NCI-H524 (cell line): ENCODE measurements around the gene PPOX.
A peak's percentile ranks its signal among the peaks of the same experiment; 100 is the strongest.

ENCODE experiments used
- DNase-seq, 2 experiments: peaks; one replicate each; lab custom pipeline; 2025; lab: John Stamatoyannopoulos, UW

Gene PPOX

GRCh38 chr1:161165742-161166668 lies at the start of gene PPOX:
Gene PPOX (plus strand): TSS chr1:161166426. CDS start chr1:161166848, 422 bp downstream.
- DNase-seq: peak; percentile 96

DNA sequence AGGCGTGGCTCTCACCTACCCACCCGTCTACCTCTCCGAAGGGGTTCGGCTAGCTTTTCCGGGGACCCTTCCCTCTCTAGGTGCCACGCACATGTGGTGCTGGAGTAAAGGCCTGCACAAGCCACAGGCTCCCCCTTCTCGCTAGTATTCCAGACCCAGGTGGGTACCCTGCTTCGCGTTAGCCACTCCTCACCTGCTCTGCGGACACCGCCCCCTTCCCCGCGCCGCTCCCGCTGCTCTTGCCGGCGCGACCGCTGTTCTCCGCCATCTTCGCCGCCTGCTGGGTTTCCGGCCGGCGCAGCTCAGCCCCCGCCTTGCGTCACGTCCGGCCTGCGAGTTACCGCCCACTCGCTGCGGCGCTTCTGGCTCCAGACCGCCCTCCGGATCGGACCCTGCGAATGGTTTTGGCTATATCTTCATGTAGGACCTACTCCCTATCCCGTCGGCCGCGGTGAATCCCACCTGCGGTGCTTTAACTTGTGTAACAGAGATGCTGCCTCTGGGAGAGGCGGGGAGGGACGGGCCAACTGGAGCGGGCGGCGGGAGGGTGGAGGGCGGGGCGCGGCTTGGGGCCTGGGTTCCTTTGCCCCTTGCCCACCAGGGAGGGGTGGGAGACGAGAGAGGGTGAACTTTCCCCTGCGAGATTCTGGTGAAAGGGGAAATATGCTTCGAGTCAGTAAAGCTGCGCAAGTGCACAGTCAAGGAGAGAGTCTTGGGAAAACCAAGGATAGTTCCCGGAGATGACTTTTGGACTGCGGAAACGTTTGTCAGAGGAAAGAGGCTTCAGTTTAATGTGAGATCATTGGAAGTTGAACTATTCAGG lies 48.3 kb upstream of the PPOX start, which contains the start of the genes NIT1 and PFDN2:
NIT1 (plus strand) TSS at position 347 of the 823 bp plus-strand sequence; CDS start at position 419, 72 bp downstream.
PFDN2 (minus strand) TSS at position 279 of the 823 bp plus-strand sequence; CDS start at position 268, 11 bp downstream.
- peak; percentile 35 to 57 for DNase-seq

DNA sequence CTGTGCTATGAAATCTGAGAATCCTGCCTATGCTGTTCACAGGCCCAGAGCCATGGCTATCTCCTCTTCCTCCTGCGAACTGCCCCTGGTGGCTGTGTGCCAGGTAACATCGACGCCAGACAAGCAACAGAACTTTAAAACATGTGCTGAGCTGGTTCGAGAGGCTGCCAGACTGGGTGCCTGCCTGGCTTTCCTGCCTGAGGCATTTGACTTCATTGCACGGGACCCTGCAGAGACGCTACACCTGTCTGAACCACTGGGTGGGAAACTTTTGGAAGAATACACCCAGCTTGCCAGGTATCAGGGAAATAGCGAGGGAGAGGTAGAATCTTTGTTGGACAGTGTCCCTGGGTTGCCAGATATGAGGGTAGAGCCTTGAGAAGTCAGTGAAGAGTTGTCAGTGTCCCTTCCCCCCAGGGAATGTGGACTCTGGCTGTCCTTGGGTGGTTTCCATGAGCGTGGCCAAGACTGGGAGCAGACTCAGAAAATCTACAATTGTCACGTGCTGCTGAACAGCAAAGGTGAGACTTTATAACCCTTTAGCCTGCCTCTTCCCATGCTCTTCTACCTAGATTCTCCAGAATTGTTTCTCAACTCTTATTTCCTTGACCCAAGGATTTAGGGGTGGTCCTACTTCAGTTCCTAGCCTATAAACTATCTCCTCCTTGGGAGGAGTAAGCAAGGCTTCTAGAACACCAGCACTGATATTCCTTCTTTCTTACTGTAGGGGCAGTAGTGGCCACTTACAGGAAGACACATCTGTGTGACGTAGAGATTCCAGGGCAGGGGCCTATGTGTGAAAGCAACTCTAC lies 46.9 kb upstream of the PPOX start:
- peak in 1 of 2 experiments; percentile 22 for DNase-seq

DNA sequence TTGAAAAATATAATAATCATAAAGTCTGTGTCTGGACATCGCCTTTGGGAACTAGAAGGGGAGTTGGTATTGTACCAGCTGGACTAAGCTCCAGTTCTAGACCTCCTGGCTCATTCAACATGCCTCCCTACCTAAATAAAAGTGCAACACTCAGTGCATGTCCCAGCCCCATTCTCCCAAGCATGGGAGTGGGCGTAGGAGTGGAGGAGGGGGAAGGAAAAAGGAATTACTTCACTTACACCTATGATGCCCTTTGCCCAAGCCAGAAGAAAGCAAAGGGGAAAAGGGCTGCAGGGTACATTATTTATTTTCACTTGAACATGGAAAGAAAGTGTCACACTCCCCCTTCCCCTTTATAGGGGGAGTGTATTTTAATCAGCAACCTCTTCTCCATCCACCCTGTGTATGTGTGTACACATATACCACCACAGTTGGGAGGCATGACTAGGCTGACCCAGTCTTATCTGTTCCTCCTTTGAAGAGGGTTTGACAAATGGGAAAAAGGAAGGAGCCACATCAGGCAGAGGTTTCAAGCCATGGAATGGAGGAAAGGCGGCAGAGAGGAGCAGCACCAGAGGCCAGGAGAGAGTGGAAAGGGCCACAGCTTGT lies 45.1 kb upstream of the PPOX start:
- no peak for DNase-seq

GRCh38 chr1:161121834-161122233 lies 44.4 kb upstream of the PPOX start:
- DNase-seq: no peak

- no peak for DNase-seq
Observed at GRCh38 chr1:161122967-161123366, 43.3 kb upstream of the PPOX start.

- no peak for DNase-seq
Observed at GRCh38 chr1:161127649-161128048, 38.6 kb upstream of the PPOX start.

GRCh38 chr1:161128591-161129420 lies 37.4 kb upstream of the PPOX start:
- DNase-seq: no peak

GRCh38 chr1:161130266-161130665 lies 36.0 kb upstream of the PPOX start:
- DNase-seq: no peak

DNA sequence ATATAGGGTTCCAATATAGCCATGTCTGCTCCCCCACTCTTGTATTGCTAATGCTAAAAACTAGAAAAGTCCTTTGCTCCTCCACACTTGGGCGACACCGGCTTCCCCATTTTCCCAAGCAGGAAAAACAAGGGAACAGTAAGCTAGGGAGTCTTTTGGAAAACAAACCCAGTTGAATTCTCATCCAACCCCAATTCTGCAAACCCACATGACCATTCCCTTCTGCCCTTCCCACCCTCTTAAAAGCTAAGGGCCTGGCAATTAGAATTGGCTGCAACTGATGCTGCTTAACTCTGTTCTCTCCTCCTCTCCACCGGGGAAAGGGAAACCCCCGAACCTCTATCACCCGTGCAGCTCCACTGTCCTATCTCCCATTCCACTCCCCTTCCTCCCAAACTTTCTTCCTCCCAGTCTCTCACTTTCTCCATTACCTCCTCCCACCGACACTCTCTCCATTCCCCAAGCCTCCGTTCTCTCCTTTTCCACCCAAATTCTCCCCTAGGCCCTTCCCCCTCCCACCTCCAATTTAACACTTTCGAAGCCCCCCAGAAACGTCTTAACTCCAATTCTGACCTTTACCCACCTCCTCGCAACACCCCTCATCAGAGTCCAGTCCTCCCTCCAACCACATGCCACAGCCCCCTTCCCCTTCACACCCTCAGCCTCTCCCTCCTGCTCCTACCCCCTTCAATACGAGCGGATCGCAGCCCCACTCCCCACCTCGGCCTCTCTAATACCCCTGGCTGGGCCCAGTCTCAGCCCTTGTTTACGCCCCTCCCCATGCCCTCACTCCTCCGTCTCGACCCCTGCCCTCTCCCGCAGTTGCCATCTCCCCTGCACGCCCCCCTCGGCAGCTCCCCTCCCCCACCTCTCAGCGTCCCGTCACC lies 34.5 kb upstream of the PPOX start:
- DNase-seq: no peak

- DNase-seq: peak; percentile 96 to 98
Observed at GRCh38 chr1:161132410-161133219, 33.6 kb upstream of the PPOX start, which contains the start of gene DEDD. Gene DEDD (minus strand): TSS chr1:161132667. CDS start chr1:161124462, 8,205 bp downstream.

DNA sequence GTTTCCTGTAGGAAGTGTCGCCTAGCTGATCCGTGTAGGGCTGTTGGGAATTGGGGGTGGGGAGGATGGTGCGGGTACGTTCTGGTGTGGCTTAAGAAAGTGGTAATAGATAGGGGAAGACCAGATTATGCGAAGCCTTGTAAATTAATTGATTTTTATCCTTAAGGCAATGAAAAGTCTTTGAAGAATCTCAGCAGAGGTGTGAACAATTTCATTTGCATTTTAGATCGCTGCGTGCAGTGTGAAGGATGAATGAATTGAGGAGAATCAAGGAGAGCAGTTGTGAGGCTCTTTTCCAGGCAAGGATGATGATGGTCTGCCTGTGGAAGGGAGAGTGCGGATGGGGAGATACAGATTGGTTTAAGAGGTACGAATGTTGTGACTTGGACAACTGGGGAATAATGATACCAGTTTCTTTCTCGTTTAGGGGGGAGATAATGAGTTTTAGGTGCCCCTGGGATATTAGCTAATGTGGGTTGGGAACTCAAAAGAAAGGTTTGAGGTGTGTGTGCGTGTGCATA lies 32.9 kb upstream of the PPOX start:
- DNase-seq: no peak

- no peak for DNase-seq
Observed at GRCh38 chr1:161137881-161138280, 28.3 kb upstream of the PPOX start.

DNA sequence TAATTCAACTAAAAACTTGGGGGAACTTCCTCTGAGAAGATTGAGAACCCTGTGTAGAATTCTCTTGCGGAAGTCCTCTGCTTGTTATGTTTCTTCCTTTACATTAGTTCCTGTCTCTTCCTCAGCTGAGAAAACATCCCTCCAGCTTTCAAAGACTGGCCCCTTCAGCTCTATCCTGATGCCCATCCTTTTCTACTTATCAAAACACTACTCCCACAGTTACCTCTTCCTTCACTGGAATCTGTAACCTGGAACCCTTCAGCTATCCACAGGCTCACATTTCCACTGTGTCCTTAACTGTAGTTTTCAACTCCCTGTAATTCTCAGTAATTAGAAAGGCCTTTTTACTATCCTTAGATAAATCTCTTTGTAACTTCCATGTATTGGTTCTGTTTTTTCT lies 27.8 kb upstream of the PPOX start:
- no peak for DNase-seq

DNA sequence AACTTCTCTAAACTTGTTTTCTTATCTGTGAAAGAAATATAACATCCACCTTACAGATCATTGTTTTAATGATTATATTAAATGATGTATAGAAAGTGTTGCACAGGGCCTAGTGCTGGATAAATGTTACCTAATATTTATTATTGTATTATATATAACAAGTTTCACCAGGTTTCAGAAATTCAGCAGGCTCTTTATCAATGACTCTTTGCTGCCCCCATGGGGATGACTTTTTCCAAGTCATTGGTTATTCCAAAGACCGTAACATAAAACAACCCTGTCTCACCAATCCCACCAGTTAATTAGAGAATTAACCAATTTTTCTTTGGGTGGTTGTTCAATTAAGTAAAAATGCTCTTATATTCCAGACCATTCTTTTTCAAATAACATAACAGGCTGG lies 26.5 kb upstream of the PPOX start:
- peak in 1 of 2 experiments; percentile 38 for DNase-seq

DNA sequence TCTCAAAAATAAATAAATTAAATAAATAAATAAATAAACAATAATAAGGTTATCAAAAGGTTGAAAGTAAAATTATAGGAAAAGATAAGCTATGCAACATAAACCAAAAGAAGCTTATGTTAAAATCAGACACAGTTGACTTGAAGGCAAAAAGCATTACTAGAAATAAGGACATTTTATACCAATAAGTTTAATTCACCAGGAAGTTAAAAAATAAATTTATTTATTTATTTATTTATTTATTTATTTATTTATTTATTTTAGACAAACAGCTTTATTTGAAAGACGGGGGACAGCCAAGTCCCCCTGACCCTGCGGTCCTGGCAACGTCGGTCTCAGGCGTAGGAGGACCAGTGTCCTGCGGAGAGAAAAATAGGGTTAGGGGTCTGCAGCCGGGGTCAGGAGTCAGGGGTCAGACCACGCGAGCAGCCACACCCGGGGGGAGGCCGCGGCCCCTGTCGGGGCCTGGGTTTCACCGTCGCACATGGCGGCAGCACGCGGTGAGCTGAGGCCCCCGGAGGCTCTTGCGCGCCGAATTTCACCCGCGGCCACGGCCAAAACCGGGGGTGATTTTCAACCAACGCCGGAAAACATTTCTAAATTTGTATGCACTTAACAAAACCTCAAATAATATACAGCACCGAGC lies 25.3 kb upstream of the PPOX start:
- no peak for DNase-seq

DNA sequence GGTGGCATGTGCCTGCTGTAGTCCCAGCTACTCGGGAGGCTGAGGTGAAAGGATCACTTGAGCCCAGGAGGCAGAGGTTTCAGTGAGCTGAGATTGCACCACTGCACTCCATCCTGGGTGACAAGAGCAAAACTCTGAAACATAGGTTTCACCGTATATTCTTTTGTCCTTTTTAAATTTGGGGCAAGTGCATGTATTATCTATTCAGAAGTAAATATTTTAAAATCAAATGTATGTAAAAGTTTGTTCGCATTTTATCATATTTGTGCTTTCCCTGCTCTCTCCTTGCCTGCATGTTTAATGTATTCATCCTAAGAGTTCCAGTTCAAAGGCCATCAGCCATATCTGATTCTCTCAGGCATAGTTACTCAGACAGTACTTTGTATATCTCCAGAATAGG lies 20.4 kb upstream of the PPOX start:
- DNase-seq: no peak

DNA sequence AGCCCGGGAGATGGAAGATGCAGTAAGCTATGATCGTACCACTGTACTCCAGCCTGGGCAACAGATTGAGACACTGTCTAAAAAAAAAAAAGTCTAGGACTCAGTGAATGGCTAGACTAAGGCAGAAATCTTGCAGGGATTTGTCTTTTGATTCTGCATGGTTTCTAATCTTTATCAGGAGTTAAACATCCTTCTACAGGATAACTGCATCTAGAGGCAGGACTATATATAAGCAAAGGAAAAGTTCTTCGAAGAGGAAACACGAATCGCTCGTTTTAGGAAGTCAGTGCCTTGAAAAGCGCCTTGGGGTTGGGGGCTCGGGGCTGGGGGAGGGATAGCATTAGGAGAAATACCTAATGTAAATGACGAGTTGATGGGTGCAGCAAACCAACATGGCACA lies 13.1 kb upstream of the PPOX start:
- DNase-seq: no peak
